ENCODE data around the gene CCNE1. TPM values are rescaled to one million over a fixed set of nuclear protein-coding genes. Genes with fewer than 3 reads are reported as not detected.

CCNE1 gene
- total and polyA plus RNA-seq, 2 of the 13 experiments (the other 11 are each of a cell fraction or from before 2014, with no cell fraction given): 16.0 to 50.6 TPM

DNA sequence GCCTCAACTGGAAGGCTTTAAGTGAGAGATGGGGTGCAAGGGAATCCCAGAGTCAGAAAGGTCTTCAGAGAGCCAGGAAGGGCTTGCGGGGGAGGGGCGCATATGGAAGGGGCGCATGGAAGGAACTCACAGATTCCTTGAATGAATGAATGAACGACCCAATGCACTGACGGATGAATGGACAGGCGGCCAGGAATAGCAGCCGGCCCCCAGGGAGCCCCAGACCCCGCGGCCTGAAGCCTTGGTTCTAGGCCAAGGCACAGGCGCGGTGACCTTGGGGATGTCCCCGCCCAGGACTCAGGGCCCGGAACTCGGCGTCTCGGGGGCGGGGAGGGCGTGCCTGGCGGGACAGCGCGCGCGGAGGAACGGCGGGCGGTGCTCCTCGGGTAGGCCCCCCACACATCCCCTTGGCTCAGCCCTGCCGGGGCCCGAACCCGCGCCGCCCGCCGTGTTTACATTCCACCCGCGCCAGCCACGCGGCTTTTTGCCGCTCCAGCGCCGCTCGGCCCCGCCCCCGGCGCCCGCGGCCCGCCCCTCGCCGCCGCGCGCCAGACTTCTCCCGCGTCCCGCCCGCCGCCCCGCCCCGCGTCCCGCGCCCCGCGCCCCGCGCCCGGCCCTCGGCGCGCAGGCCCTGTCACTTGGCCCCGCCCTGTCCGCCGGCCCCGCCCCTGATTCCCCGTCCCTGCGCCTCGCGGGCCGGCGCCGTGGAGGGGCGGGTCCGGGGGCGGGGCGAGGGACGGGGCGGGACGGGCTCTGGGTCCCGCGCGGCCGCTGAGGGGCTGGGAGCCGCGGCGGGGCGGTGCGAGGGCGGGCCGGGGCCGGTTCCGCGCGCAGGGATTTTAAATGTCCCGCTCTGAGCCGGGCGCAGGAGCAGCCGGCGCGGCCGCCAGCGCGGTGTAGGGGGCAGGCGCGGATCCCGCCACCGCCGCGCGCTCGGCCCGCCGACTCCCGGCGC, at the start of gene CCNE1 (continued):
- TF ChIP-seq, protein P1, sequence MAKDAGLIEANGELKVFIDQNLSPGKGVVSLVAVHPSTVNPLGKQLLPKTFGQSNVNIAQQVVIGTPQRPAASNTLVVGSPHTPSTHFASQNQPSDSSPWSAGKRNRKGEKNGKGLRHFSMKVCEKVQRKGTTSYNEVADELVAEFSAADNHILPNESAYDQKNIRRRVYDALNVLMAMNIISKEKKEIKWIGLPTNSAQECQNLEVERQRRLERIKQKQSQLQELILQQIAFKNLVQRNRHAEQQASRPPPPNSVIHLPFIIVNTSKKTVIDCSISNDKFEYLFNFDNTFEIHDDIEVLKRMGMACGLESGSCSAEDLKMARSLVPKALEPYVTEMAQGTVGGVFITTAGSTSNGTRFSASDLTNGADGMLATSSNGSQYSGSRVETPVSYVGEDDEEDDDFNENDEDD (CRISPR knock-in tag; IDR thresholded peaks at IDR 0.05; ENCODE audit: borderline replicate concordance): peak; percentile 80; the same call in 1 of the 2 replicates
- TF ChIP-seq RBFOX2 (IDR thresholded peaks at IDR 0.05; ENCODE audit: low read depth, low read length) (0 out of 2 replicates have a peak, but pooled peaks have one; percentile 43), SAP130 (CRISPR knock-in tag; IDR thresholded peaks at IDR 0.05; ENCODE audit: low read depth) (peak; percentile 23; the same call in 1 of the 2 replicates), ARNT2 (CRISPR knock-in tag; IDR thresholded peaks at IDR 0.05; ENCODE audit: low read depth) (0 out of 2 replicates have a peak, but pooled peaks have one; percentile 22), HOXA3 (CRISPR knock-in tag; IDR thresholded peaks at IDR 0.05) (peak; percentile 54), PHF21A (CRISPR knock-in tag; IDR thresholded peaks at IDR 0.05) (0 out of 2 replicates have a peak, but pooled peaks have one; percentile 38), ZNF672 (CRISPR knock-in tag; IDR thresholded peaks at IDR 0.05) (no peak), MAFG (CRISPR knock-in tag; IDR thresholded peaks at IDR 0.05) (no peak), AGO2 (optimal IDR thresholded peaks at IDR 0.05; ENCODE audit: low read depth, low read length) (no peak), SP2 (CRISPR knock-in tag; IDR thresholded peaks at IDR 0.05) (0 out of 2 replicates have a peak, but pooled peaks have one; percentile 9), ARNTL (CRISPR knock-in tag; IDR thresholded peaks at IDR 0.05) (0 out of 2 replicates have a peak, but pooled peaks have one; percentile 23), SOX13 (IDR thresholded peaks at IDR 0.05) (no peak), SOX13 (CRISPR knock-in tag; conservative IDR thresholded peaks at IDR 0.05 in 1 of 2, IDR thresholded peaks at IDR 0.05 in 1 of 2) (peak in 1 of 2 experiments; percentile 19; a peak in 1 of 4 replicates), ZNF558 (CRISPR knock-in tag; IDR thresholded peaks at IDR 0.05; ENCODE audit: borderline replicate concordance) (no peak), SALL2 (CRISPR knock-in tag; IDR thresholded peaks at IDR 0.05) (0 out of 2 replicates have a peak, but pooled peaks have one; percentile 23), MED13 (CRISPR knock-in tag; IDR thresholded peaks at IDR 0.05) (peak; percentile 54; the same call in 1 of the 2 replicates), EHMT2 (IDR thresholded peaks at IDR 0.05; ENCODE audit: borderline replicate concordance, low read depth, low read length) (no peak), ADNP (CRISPR knock-in tag; IDR thresholded peaks at IDR 0.05) (0 out of 2 replicates have a peak, but pooled peaks have one; percentile 31), CBX1 (IDR thresholded peaks at IDR 0.05; ENCODE audit: low read depth) (peak; percentile 37), ZNF205 (CRISPR knock-in tag; IDR thresholded peaks at IDR 0.05) (0 out of 2 replicates have a peak, but pooled peaks have one; percentile 41), NCOA2 (CRISPR knock-in tag; IDR thresholded peaks at IDR 0.05) (peak; percentile 14; the same call in 1 of the 2 replicates), ZNF841 (CRISPR knock-in tag; IDR thresholded peaks at IDR 0.05; ENCODE audit: borderline replicate concordance) (no peak), ZMYM4 (CRISPR knock-in tag; IDR thresholded peaks at IDR 0.05) (peak; percentile 55; the same call in 1 of the 2 replicates)
- TF ChIP-seq, protein P2, sequence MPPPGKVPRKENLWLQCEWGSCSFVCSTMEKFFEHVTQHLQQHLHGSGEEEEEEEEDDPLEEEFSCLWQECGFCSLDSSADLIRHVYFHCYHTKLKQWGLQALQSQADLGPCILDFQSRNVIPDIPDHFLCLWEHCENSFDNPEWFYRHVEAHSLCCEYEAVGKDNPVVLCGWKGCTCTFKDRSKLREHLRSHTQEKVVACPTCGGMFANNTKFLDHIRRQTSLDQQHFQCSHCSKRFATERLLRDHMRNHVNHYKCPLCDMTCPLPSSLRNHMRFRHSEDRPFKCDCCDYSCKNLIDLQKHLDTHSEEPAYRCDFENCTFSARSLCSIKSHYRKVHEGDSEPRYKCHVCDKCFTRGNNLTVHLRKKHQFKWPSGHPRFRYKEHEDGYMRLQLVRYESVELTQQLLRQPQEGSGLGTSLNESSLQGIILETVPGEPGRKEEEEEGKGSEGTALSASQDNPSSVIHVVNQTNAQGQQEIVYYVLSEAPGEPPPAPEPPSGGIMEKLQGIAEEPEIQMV (CRISPR knock-in tag; IDR thresholded peaks at IDR 0.05; ENCODE audit: low read depth): 0 out of 2 replicates have a peak, but pooled peaks have one; percentile 27
- TF ChIP-seq, protein P3, sequence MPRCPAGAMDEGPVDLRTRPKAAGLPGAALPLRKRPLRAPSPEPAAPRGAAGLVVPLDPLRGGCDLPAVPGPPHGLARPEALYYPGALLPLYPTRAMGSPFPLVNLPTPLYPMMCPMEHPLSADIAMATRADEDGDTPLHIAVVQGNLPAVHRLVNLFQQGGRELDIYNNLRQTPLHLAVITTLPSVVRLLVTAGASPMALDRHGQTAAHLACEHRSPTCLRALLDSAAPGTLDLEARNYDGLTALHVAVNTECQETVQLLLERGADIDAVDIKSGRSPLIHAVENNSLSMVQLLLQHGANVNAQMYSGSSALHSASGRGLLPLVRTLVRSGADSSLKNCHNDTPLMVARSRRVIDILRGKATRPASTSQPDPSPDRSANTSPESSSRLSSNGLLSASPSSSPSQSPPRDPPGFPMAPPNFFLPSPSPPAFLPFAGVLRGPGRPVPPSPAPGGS (CRISPR knock-in tag; IDR thresholded peaks at IDR 0.05): 0 out of 2 replicates have a peak, but pooled peaks have one; percentile 40
